HG02588 (cell line): Measurements from ENCODE around the gene HTR3E.
A peak's percentile ranks its signal among the peaks of the same experiment; 100 is the strongest.

Experiments used
- ATAC-seq: cut with Tn5 transposase; IDR thresholded peaks from one replicate; pipeline ENCODE4 v1.9.1; 2021; ENCODE audit warnings: mild to moderate bottlenecking, moderate library complexity; ENCODE audit not compliant: unreplicated experiment

Gene HTR3E

GRCh38 chr3:184154885-184155643 is 58.2 kb downstream of the HTR3E start, which contains the start of gene DVL3:
TSS of gene DVL3 (plus strand) at chr3:184155377. CDS start at chr3:184155636, 259 bp downstream.
- ATAC-seq = peak; percentile 85

GRCh38 chr3:184155644-184156521 is 59.0 kb downstream of the HTR3E start:
- peak; percentile 28 for ATAC-seq

GRCh38 chr3:184156522-184156955 is 59.7 kb downstream of the HTR3E start:
- ATAC-seq = no peak
